ENCODE results near the gene JMJD6.

GRCh38 chr17:76670718-76671122 is 55.7 kb downstream of the JMJD6 start:
- TF ChIP-seq CTCF (IDR thresholded peaks at IDR 0.05; ENCODE audit: low read length), result no peak
- TF ChIP-seq EZH2 (IDR thresholded peaks at IDR 0.05; ENCODE audit: borderline replicate concordance, low read length), result no peak
